H1 (cell line): ENCODE results near the gene TEX54. TPM values are rescaled to one million over a fixed set of nuclear protein-coding genes. Genes with fewer than 3 reads are reported as not detected.

Experiments
- CTCF ChIA-PET: fragments of 300-600 bp; sonication (Branson Sonifier 250); formaldehyde crosslinking; loops from one replicate; lab custom pipeline; 2021; ENCODE audit not compliant: partially characterized antibody; lab: Charles Lee
- POLR2A ChIA-PET: fragments of 300-600 bp; sonication (Branson Sonifier 250); formaldehyde crosslinking; loops from one replicate; lab custom pipeline; 2021; ENCODE audit warnings: inconsistent platforms; ENCODE audit not compliant: partially characterized antibody; lab: Charles Lee
- DNase-seq, 2 experiments: peaks; one replicate each; pipeline versions ENCODE4 v3.0.0 to v3.0.0-alpha.2; 2010 to 2022; ENCODE audit warnings: low spot score in 2 of 2, low read depth in 1 of 2, mixed read lengths in 1 of 2
- FAIRE-seq: peaks from 2 replicates; lab custom pipeline; 2011; peaks lifted over from hg19 to GRCh38; lab: Jason Lieb, UNC
- H2AFZ ChIP-seq: 2 replicates; pipeline ENCODE4 v1.8.1; 2012; ENCODE audit warnings: low read length, inconsistent platforms
- H2AK5ac ChIP-seq: 2 replicates; pipeline ENCODE4 v1.6.1; 2013; ENCODE audit warnings: low read depth, low read length
- H2BK120ac ChIP-seq: replicated peaks from 2 replicates; pipeline ENCODE3; 2013; ENCODE audit warnings: low read depth, low read length, inconsistent platforms
- H2BK12ac ChIP-seq: 2 replicates; pipeline ENCODE4 v1.6.1; 2013; ENCODE audit warnings: low read depth, low read length
- H2BK15ac ChIP-seq: 2 replicates; pipeline ENCODE4 v1.6.1; 2013; ENCODE audit warnings: low read length
- H2BK20ac ChIP-seq: 2 replicates; pipeline ENCODE4 v1.6.1; 2013; ENCODE audit warnings: low read length
- H2BK5ac ChIP-seq: 2 replicates; pipeline ENCODE4 v1.6.1; 2013; ENCODE audit warnings: low read depth, low read length
- H3K14ac ChIP-seq: 2 replicates; pipeline ENCODE4 v1.6.1; 2013; ENCODE audit warnings: inconsistent platforms; ENCODE audit not compliant: insufficient read length
- H3K18ac ChIP-seq: 2 replicates; pipeline ENCODE4 v1.6.1; 2013; ENCODE audit warnings: low read length; ENCODE audit errors: extremely low read depth
- H3K23ac ChIP-seq: 2 replicates; pipeline ENCODE4 v1.6.1; 2013; ENCODE audit warnings: inconsistent platforms; ENCODE audit not compliant: insufficient read length
- H3K23me2 ChIP-seq: 2 replicates; pipeline ENCODE4 v1.6.1; 2013; ENCODE audit warnings: low read depth, low read length
- H3K27ac ChIP-seq: 2 replicates; pipeline ENCODE4 v1.6.1; 2011; ENCODE audit warnings: low read depth, low read length, inconsistent platforms
- H3K27me3 ChIP-seq, 4 experiments: replicated peaks in 1 of 4; 1 replicate in 1 of 4; 2 replicates in 3 of 4; pipeline versions ENCODE4 v1.6.1 to v1.8.1; 2011 to 2013; ENCODE audit warnings: low read length in 3 of 4, mild to moderate bottlenecking in 3 of 4, inconsistent platforms in 2 of 4, mixed read lengths in 2 of 4, moderate library complexity in 1 of 4; ENCODE audit not compliant: control insufficient read depth in 3 of 4, insufficient read depth in 3 of 4; ENCODE audit errors: extremely low read depth in 1 of 4
- H3K36me3 ChIP-seq, 4 experiments: 2 replicates each; pipeline versions ENCODE4 v1.6.1 to v1.8.1; 2011 to 2013; ENCODE audit warnings: mild to moderate bottlenecking in 4 of 4, low read length in 3 of 4, moderate library complexity in 2 of 4, control low read depth in 1 of 4, inconsistent platforms in 1 of 4; ENCODE audit not compliant: insufficient read depth in 4 of 4, control insufficient read depth in 2 of 4
- H3K4ac ChIP-seq: replicated peaks from 2 replicates; pipeline ENCODE3; 2013; ENCODE audit warnings: low read length, low read depth, mixed read lengths, inconsistent platforms; ENCODE audit not compliant: insufficient read length
- H3K4me1 ChIP-seq, 4 experiments: replicated peaks in 1 of 4; 1 replicate in 1 of 4; 2 replicates in 3 of 4; pipeline versions ENCODE4 v1.6.1 to v1.8.1; 2011 to 2013; ENCODE audit warnings: low read length in 3 of 4, inconsistent platforms in 2 of 4, mixed read lengths in 1 of 4; ENCODE audit not compliant: insufficient read depth in 4 of 4, control insufficient read depth in 3 of 4
- H3K4me2 ChIP-seq, 2 experiments: 2 replicates each; pipeline versions ENCODE4 v1.6.1 to v1.8.1; 2011 to 2013; ENCODE audit warnings: low read depth in 2 of 2, low read length in 2 of 2, control low read depth in 1 of 2, inconsistent platforms in 1 of 2, mild to moderate bottlenecking in 1 of 2; ENCODE audit not compliant: insufficient read depth in 1 of 2
- H3K4me3 ChIP-seq, 4 experiments: fragments of 200-600, 300-600 bp in 1 of 4; sonication (generic), shearing (Covaris generic), sonication (Bioruptor Twin) in 1 of 4; 2 replicates each; pipeline versions ENCODE4 v1.5.1 to v1.8.1; 2011 to 2016; ENCODE audit warnings: low read length in 4 of 4, low read depth in 3 of 4, control low read depth in 2 of 4, inconsistent platforms in 2 of 4, mild to moderate bottlenecking in 2 of 4, mixed read lengths in 1 of 4, moderate library complexity in 1 of 4; ENCODE audit not compliant: insufficient read depth in 2 of 4; ENCODE audit errors: extremely low read depth in 1 of 4
- H3K56ac ChIP-seq: replicated peaks from 2 replicates; pipeline ENCODE3; 2013; ENCODE audit warnings: low read depth, mild to moderate bottlenecking, mixed read lengths, low read length, inconsistent platforms; ENCODE audit not compliant: insufficient read length
- H3K79me1 ChIP-seq: 2 replicates; pipeline ENCODE4 v1.6.1; 2013; ENCODE audit warnings: low read depth, low read length, control low read depth
- H3K79me2 ChIP-seq, 2 experiments: 2 replicates each; pipeline versions ENCODE4 v1.6.1 to v1.8.1; 2012 to 2013; ENCODE audit warnings: low read length in 2 of 2, mild to moderate bottlenecking in 2 of 2, inconsistent platforms in 1 of 2; ENCODE audit not compliant: insufficient read depth in 2 of 2, control insufficient read depth in 1 of 2
- H3K9ac ChIP-seq, 4 experiments: replicated peaks in 1 of 4; 1 replicate in 1 of 4; 2 replicates in 3 of 4; pipeline versions ENCODE4 v1.6.1 to v1.8.1; 2011 to 2013; ENCODE audit warnings: low read depth in 3 of 4, low read length in 3 of 4, control low read depth in 2 of 4, mild to moderate bottlenecking in 2 of 4, moderate library complexity in 2 of 4, inconsistent platforms in 1 of 4; ENCODE audit errors: extremely low read depth in 1 of 4
- H3K9me3 ChIP-seq, 2 experiments: 2 replicates each; pipeline versions ENCODE4 v1.6.1 to v1.8.1; 2012 to 2013; ENCODE audit warnings: mild to moderate bottlenecking in 2 of 2, moderate library complexity in 2 of 2, control low read depth in 1 of 2, inconsistent platforms in 1 of 2, low read depth in 1 of 2, low read length in 1 of 2, mixed read lengths in 1 of 2; ENCODE audit not compliant: insufficient read depth in 2 of 2
- H4K20me1 ChIP-seq, 2 experiments: replicated peaks in 1 of 2; 2 replicates each; pipeline versions ENCODE3 to v1.8.1; 2011 to 2013; ENCODE audit warnings: inconsistent platforms in 2 of 2, low read length in 2 of 2, mild to moderate bottlenecking in 1 of 2; ENCODE audit not compliant: insufficient read depth in 2 of 2, control insufficient read depth in 1 of 2
- H4K5ac ChIP-seq: 2 replicates; pipeline ENCODE4 v1.6.1; 2013; ENCODE audit warnings: low read length, low read depth, mixed read lengths, inconsistent platforms; ENCODE audit not compliant: insufficient read length
- H4K8ac ChIP-seq: 2 replicates; pipeline ENCODE4 v1.8.0; 2013; ENCODE audit warnings: mild to moderate bottlenecking, moderate library complexity, low read length, inconsistent platforms; ENCODE audit not compliant: insufficient read depth; ENCODE audit errors: extremely low read depth
- H4K91ac ChIP-seq: replicated peaks from 2 replicates; pipeline ENCODE3; 2013; ENCODE audit warnings: low read length, mixed read lengths, inconsistent platforms; ENCODE audit not compliant: insufficient read length
- ATF2 ChIP-seq: IDR thresholded peaks from 2 replicates; pipeline ENCODE4 v1.6.1; 2012; ENCODE audit warnings: low read length, inconsistent platforms
- CTCF ChIP-seq, 3 experiments: IDR thresholded peaks; 1 replicate in 2 of 3; 2 replicates in 1 of 3; pipeline versions ENCODE4 v1.5.1 to v1.6.1; 2011; ENCODE audit warnings: low read length in 3 of 3, mild to moderate bottlenecking in 3 of 3, inconsistent platforms in 2 of 3, low read depth in 1 of 3, moderate library complexity in 1 of 3; ENCODE audit not compliant: insufficient read depth in 1 of 3; ENCODE audit errors: control extremely low read depth in 1 of 3
- KDM1A ChIP-seq: fragments of 200-600, 300-600 bp; sonication (generic); IDR thresholded peaks from 2 replicates; pipeline ENCODE4 v1.7.1; 2016; ENCODE audit warnings: mild to moderate bottlenecking, low read length, borderline replicate concordance
- MAX ChIP-seq: IDR thresholded peaks from 2 replicates; pipeline ENCODE4 v1.6.1; 2012; ENCODE audit warnings: inconsistent platforms
- SP4 ChIP-seq: IDR thresholded peaks from 2 replicates; pipeline ENCODE4 v1.6.1; 2012; ENCODE audit warnings: low read length, inconsistent platforms
- TAF1 ChIP-seq: IDR thresholded peaks from 2 replicates; pipeline ENCODE4 v1.6.1; 2011; ENCODE audit warnings: mild to moderate bottlenecking, low read depth, low read length
- WGBS, 2 experiments: shearing (Covaris generic) in 1 of 2; methylation state at CpG; one replicate each; pipeline versions ENCODE4 v1.1.6 to v1.1.7; 2013 to 2015; ENCODE audit warnings: low lambda C conversion rate in 2 of 2, mixed read lengths in 2 of 2, inconsistent platforms in 1 of 2, low coverage in 1 of 2, missing lambda C conversion rate in 1 of 2; ENCODE audit not compliant: insufficient replicate concordance in 2 of 2, insufficient coverage in 1 of 2, insufficient read length in 1 of 2; ENCODE audit errors: extremely low coverage in 1 of 2, missing lambda C conversion rate in 1 of 2; 5-methylcytosine and 5-hydroxymethylcytosine counted together
- polyA plus RNA-seq, 7 experiments: library from polyadenylated mRNA; depleted of rRNA in 3 of 7; stranded (reverse) in 5 of 7; unstranded in 2 of 7; fragments of >200 nt in 5 of 7; fragments of 200-250 nt in 2 of 7; gene quantifications; 1 replicate in 5 of 7; 2 replicates in 1 of 7; 4 replicates in 1 of 7; pipeline versions ENCODE4 v1.2.1 to v1.2.3, GENCODE V29; 2011 to 2013; ENCODE audit warnings: missing spikeins in 2 of 7, mixed read lengths in 2 of 7
- total RNA-seq: library from RNA; stranded (reverse); fragmentation: NEBNext Ultra II Directional; extraction: Animal tissue kit (Norgen Biotek cat#: 25700); gene quantifications from 2 replicates; pipeline ENCODE4 v1.2.1, GENCODE V29; 2021

Gene TEX54
- total and polyA plus RNA-seq, 2 of the 8 experiments (the other 6 are each of a cell fraction or from before 2014, with no cell fraction given): 1.2 TPM; not detected in 1

- Histone ChIP-seq H3K4me2 (peak overlapping the region; percentile 59 to 85), H4K20me1 (peaks cover 9 to 16% of the 10 kb centered on the region in 2 experiments), H3K9me3 (no peaks in the 10 kb centered on the region), H3K27me3 (no peaks in the 10 kb centered on the region), H2AFZ (no peak overlapping the region), H3K14ac (no peak overlapping the region), H3K79me2 (peaks cover 4 to 82% of the 10 kb centered on the region in 2 experiments), H3K79me1 (peaks cover 4% of the 10 kb centered on the region; the same call in 1 of the 2 replicates), H3K9ac (no peak overlapping the region), H4K91ac (no peak overlapping the region), H4K5ac (no peak overlapping the region), H3K18ac (no peak overlapping the region), H2BK15ac (no peak overlapping the region), H3K23ac (no peak overlapping the region), H3K4me1 (peaks cover 0 to 25% (median 12%) of the 10 kb centered on the region in 4 experiments; a peak in 5 of 7 replicates), H2AK5ac (no peak overlapping the region), H2BK120ac (no peak overlapping the region), H2BK5ac (0 out of 2 replicates have a peak overlapping the region, but pooled peaks have one; percentile 40), H3K36me3 (peaks cover 26 to 69% (median 39%) of the 10 kb centered on the region in 4 experiments), H4K8ac (no peak overlapping the region), H2BK12ac (no peak overlapping the region), H3K4me3 (peak overlapping the region in 2 of 4 experiments; percentile 67 to 81; a peak in 4 of 8 replicates), H3K27ac (peak overlapping the region; percentile 57), H3K4ac (no peak overlapping the region), H3K23me2 (peaks cover 5% of the 10 kb centered on the region; the same call in 1 of the 2 replicates), H3K56ac (no peak overlapping the region), H2BK20ac (no peak overlapping the region)
- ChIA-PET CTCF (interaction anchor here (1.3 to 1.4 kb wide), 2 partner anchors 16 to 21 kb away, joined by 4 to 8 read pairs; no protein-coding TSS in a partner anchor), POLR2A (interaction anchor here (0.9 to 57.8 kb wide), 12 partner anchors 2 to 288 kb away, joined by 3 to 2104 read pairs (median 11); partner anchors contain the start of genes CHRM1, NXF1, SLC3A2 and STX5)
- DNase-seq (no peak), FAIRE-seq (no peak)
- 76% methylated on average over 6 of the region's 7 CpGs; no CpG with 5 or more reads in 1 of the 2 experiments for WGBS, 2 experiments
- TF ChIP-seq ATF2 (no peak), MAX (no peak), CTCF (IDR thresholded peaks at IDR 0.05; ENCODE audit: control extremely low read depth in 1 of 3, insufficient read depth in 1 of 3, low read depth in 1 of 3, low read length in 3 of 3) (no peak), KDM1A (0 out of 2 replicates have a peak, but pooled peaks have one; percentile 22), SP4 (no peak), TAF1 (0 out of 2 replicates have a peak, but pooled peaks have one; percentile 6)
Measured at GRCh38 chr11:62879235-62879978, 46.8 kb upstream of the TEX54 start.
